ENCODE data around the gene TRPM3. TPM values are rescaled to one million over a fixed set of nuclear protein-coding genes. Genes with fewer than 3 reads are reported as not detected.

Gene TRPM3
- total and polyA plus RNA-seq, 2 donors, result 0.14 to 4.6 TPM

GRCh38 chr9:70868041-70868440 is 253.4 kb downstream of the TRPM3 start:
- no peak overlapping the region for H3K27ac ChIP-seq (ENCODE audit: low read depth in 1 of 2, low read length in 1 of 2)
- 88% methylated on average over 1 of the region's 1 CpG for WGBS
- no peak for DNase-seq (ENCODE audit: low read depth in 6 of 9, low spot score in 9 of 9)
- H3K36me3 ChIP-seq (ENCODE audit: control insufficient read depth in 2 of 2, insufficient read depth in 2 of 2, low read length in 1 of 2), result no peaks in the 10 kb centered on the region
- H3K9me3 ChIP-seq (ENCODE audit: control insufficient read depth in 2 of 2, insufficient read depth in 1 of 2, low read length in 1 of 2), result no peaks in the 10 kb centered on the region
- H3K4me1 ChIP-seq (ENCODE audit: control insufficient read depth in 2 of 2, insufficient read depth in 2 of 2, low read length in 2 of 2), result no peaks in the 10 kb centered on the region
- no peak overlapping the region for H3K4me3 ChIP-seq (ENCODE audit: low read length in 2 of 2)
- no peaks in the 10 kb centered on the region for H3K27me3 ChIP-seq (ENCODE audit: control insufficient read depth in 2 of 2, insufficient read depth in 1 of 2, low read length in 1 of 2)

GRCh38 chr9:70865471-70865870 is 255.9 kb downstream of the TRPM3 start:
- no peak overlapping the region for H3K27ac ChIP-seq (ENCODE audit: low read depth in 1 of 2, low read length in 1 of 2)
- no peaks in the 10 kb centered on the region for H3K36me3 ChIP-seq (ENCODE audit: control insufficient read depth in 2 of 2, insufficient read depth in 2 of 2, low read length in 1 of 2)
- no peak for DNase-seq (ENCODE audit: low read depth in 6 of 9, low spot score in 9 of 9)
- no peaks in the 10 kb centered on the region for H3K27me3 ChIP-seq (ENCODE audit: control insufficient read depth in 2 of 2, insufficient read depth in 1 of 2, low read length in 1 of 2)
- H3K4me3 ChIP-seq (ENCODE audit: low read length in 2 of 2), result no peak overlapping the region
- H3K9me3 ChIP-seq (ENCODE audit: control insufficient read depth in 2 of 2, insufficient read depth in 1 of 2, low read length in 1 of 2), result no peaks in the 10 kb centered on the region
- H3K4me1 ChIP-seq (ENCODE audit: control insufficient read depth in 2 of 2, insufficient read depth in 2 of 2, low read length in 2 of 2), result no peaks in the 10 kb centered on the region
- WGBS, result 89% methylated on average over 2 of the region's 2 CpGs

GRCh38 chr9:70861797-70862196 is 259.6 kb downstream of the TRPM3 start:
- Histone ChIP-seq H3K27me3 (ENCODE audit: control insufficient read depth in 2 of 2, insufficient read depth in 1 of 2, low read length in 1 of 2) (no peaks in the 10 kb centered on the region), H3K4me1 (ENCODE audit: control insufficient read depth in 2 of 2, insufficient read depth in 2 of 2, low read length in 2 of 2) (no peaks in the 10 kb centered on the region), H3K9me3 (ENCODE audit: control insufficient read depth in 2 of 2, insufficient read depth in 1 of 2, low read length in 1 of 2) (no peaks in the 10 kb centered on the region), H3K36me3 (ENCODE audit: control insufficient read depth in 2 of 2, insufficient read depth in 2 of 2, low read length in 1 of 2) (no peaks in the 10 kb centered on the region), H3K27ac (ENCODE audit: low read depth in 1 of 2, low read length in 1 of 2) (no peak overlapping the region), H3K4me3 (ENCODE audit: low read length in 2 of 2) (no peak overlapping the region)
- DNase-seq (ENCODE audit: low read depth in 6 of 9, low spot score in 9 of 9), result no peak
- 15% methylated on average over 4 of the region's 4 CpGs for WGBS

GRCh38 chr9:70861376-70861775 is 260.0 kb downstream of the TRPM3 start:
- no peaks in the 10 kb centered on the region for H3K27me3 ChIP-seq (ENCODE audit: control insufficient read depth in 2 of 2, insufficient read depth in 1 of 2, low read length in 1 of 2)
- no peaks in the 10 kb centered on the region for H3K36me3 ChIP-seq (ENCODE audit: control insufficient read depth in 2 of 2, insufficient read depth in 2 of 2, low read length in 1 of 2)
- H3K27ac ChIP-seq (ENCODE audit: low read depth in 1 of 2, low read length in 1 of 2), result no peak overlapping the region
- no peaks in the 10 kb centered on the region for H3K9me3 ChIP-seq (ENCODE audit: control insufficient read depth in 2 of 2, insufficient read depth in 1 of 2, low read length in 1 of 2)
- 68% methylated on average over 3 of the region's 3 CpGs for WGBS
- DNase-seq (ENCODE audit: low read depth in 6 of 9, low spot score in 9 of 9), result no peak
- H3K4me3 ChIP-seq (ENCODE audit: low read length in 2 of 2), result no peak overlapping the region
- H3K4me1 ChIP-seq (ENCODE audit: control insufficient read depth in 2 of 2, insufficient read depth in 2 of 2, low read length in 2 of 2), result no peaks in the 10 kb centered on the region

GRCh38 chr9:70859694-70860093 is 261.7 kb downstream of the TRPM3 start:
- no peaks in the 10 kb centered on the region for H3K4me1 ChIP-seq (ENCODE audit: control insufficient read depth in 2 of 2, insufficient read depth in 2 of 2, low read length in 2 of 2)

GRCh38 chr9:70856411-70856810 is 265.0 kb downstream of the TRPM3 start:
- no peak overlapping the region for H3K4me3 ChIP-seq (ENCODE audit: low read length in 2 of 2)
- WGBS, result 94% methylated on average over 2 of the region's 2 CpGs
- no peaks in the 10 kb centered on the region for H3K9me3 ChIP-seq (ENCODE audit: control insufficient read depth in 2 of 2, insufficient read depth in 1 of 2, low read length in 1 of 2)
- no peaks in the 10 kb centered on the region for H3K27me3 ChIP-seq (ENCODE audit: control insufficient read depth in 2 of 2, insufficient read depth in 1 of 2, low read length in 1 of 2)
- DNase-seq (ENCODE audit: low read depth in 6 of 9, low spot score in 9 of 9), result no peak
- H3K27ac ChIP-seq (ENCODE audit: low read depth in 1 of 2, low read length in 1 of 2), result no peak overlapping the region
- no peaks in the 10 kb centered on the region for H3K4me1 ChIP-seq (ENCODE audit: control insufficient read depth in 2 of 2, insufficient read depth in 2 of 2, low read length in 2 of 2)
- no peaks in the 10 kb centered on the region for H3K36me3 ChIP-seq (ENCODE audit: control insufficient read depth in 2 of 2, insufficient read depth in 2 of 2, low read length in 1 of 2)

More at GRCh38 chr9:70859694-70860093, 261.7 kb downstream of the TRPM3 start:
- H3K27ac ChIP-seq (ENCODE audit: low read depth in 1 of 2, low read length in 1 of 2), result no peak overlapping the region
- no peaks in the 10 kb centered on the region for H3K36me3 ChIP-seq (ENCODE audit: control insufficient read depth in 2 of 2, insufficient read depth in 2 of 2, low read length in 1 of 2)
- no peak for DNase-seq (ENCODE audit: low read depth in 6 of 9, low spot score in 9 of 9)
- H3K4me3 ChIP-seq (ENCODE audit: low read length in 2 of 2), result no peak overlapping the region
- 91% methylated on average over 2 of the region's 2 CpGs for WGBS
- no peaks in the 10 kb centered on the region for H3K27me3 ChIP-seq (ENCODE audit: control insufficient read depth in 2 of 2, insufficient read depth in 1 of 2, low read length in 1 of 2)
- no peaks in the 10 kb centered on the region for H3K9me3 ChIP-seq (ENCODE audit: control insufficient read depth in 2 of 2, insufficient read depth in 1 of 2, low read length in 1 of 2)

GRCh38 chr9:70852711-70853240 is 268.6 kb downstream of the TRPM3 start:
- H3K4me3 ChIP-seq (ENCODE audit: low read length in 2 of 2), result no peak overlapping the region
- H3K36me3 ChIP-seq (ENCODE audit: control insufficient read depth in 2 of 2, insufficient read depth in 2 of 2, low read length in 1 of 2), result no peaks in the 10 kb centered on the region
- no peak for DNase-seq (ENCODE audit: low read depth in 6 of 9, low spot score in 9 of 9)
- H3K27me3 ChIP-seq (ENCODE audit: control insufficient read depth in 2 of 2, insufficient read depth in 1 of 2, low read length in 1 of 2), result no peaks in the 10 kb centered on the region
- no peaks in the 10 kb centered on the region for H3K9me3 ChIP-seq (ENCODE audit: control insufficient read depth in 2 of 2, insufficient read depth in 1 of 2, low read length in 1 of 2)
- no peak overlapping the region for H3K27ac ChIP-seq (ENCODE audit: low read depth in 1 of 2, low read length in 1 of 2)
- H3K4me1 ChIP-seq (ENCODE audit: control insufficient read depth in 2 of 2, insufficient read depth in 2 of 2, low read length in 2 of 2), result no peaks in the 10 kb centered on the region
- 83% methylated on average over 1 of the region's 1 CpG for WGBS

GRCh38 chr9:70840266-70840665 is 281.2 kb downstream of the TRPM3 start:
- Histone ChIP-seq H3K9me3 (ENCODE audit: control insufficient read depth in 2 of 2, insufficient read depth in 1 of 2, low read length in 1 of 2) (no peaks in the 10 kb centered on the region), H3K4me1 (ENCODE audit: control insufficient read depth in 2 of 2, insufficient read depth in 2 of 2, low read length in 2 of 2) (no peaks in the 10 kb centered on the region), H3K36me3 (ENCODE audit: control insufficient read depth in 2 of 2, insufficient read depth in 2 of 2, low read length in 1 of 2) (no peaks in the 10 kb centered on the region), H3K27ac (ENCODE audit: low read depth in 1 of 2, low read length in 1 of 2) (no peak overlapping the region), H3K4me3 (ENCODE audit: low read length in 2 of 2) (no peak overlapping the region), H3K27me3 (ENCODE audit: control insufficient read depth in 2 of 2, insufficient read depth in 1 of 2, low read length in 1 of 2) (no peaks in the 10 kb centered on the region)
- 86% methylated on average over 2 of the region's 2 CpGs for WGBS
- no peak for DNase-seq (ENCODE audit: low read depth in 6 of 9, low spot score in 9 of 9)

- no peaks in the 10 kb centered on the region for H3K36me3 ChIP-seq (ENCODE audit: control insufficient read depth in 2 of 2, insufficient read depth in 2 of 2, low read length in 1 of 2)
- H3K4me3 ChIP-seq (ENCODE audit: low read length in 2 of 2), result no peak overlapping the region
- 93% methylated on average over 4 of the region's 4 CpGs for WGBS
- H3K4me1 ChIP-seq (ENCODE audit: control insufficient read depth in 2 of 2, insufficient read depth in 2 of 2, low read length in 2 of 2), result no peaks in the 10 kb centered on the region
- DNase-seq (ENCODE audit: low read depth in 6 of 9, low spot score in 9 of 9), result no peak
- no peaks in the 10 kb centered on the region for H3K9me3 ChIP-seq (ENCODE audit: control insufficient read depth in 2 of 2, insufficient read depth in 1 of 2, low read length in 1 of 2)
- no peak overlapping the region for H3K27ac ChIP-seq (ENCODE audit: low read depth in 1 of 2, low read length in 1 of 2)
- no peaks in the 10 kb centered on the region for H3K27me3 ChIP-seq (ENCODE audit: control insufficient read depth in 2 of 2, insufficient read depth in 1 of 2, low read length in 1 of 2)
Observed at GRCh38 chr9:70835323-70835722, 286.1 kb downstream of the TRPM3 start.

GRCh38 chr9:70832492-70832891 is 288.9 kb downstream of the TRPM3 start:
- Histone ChIP-seq H3K36me3 (ENCODE audit: control insufficient read depth in 2 of 2, insufficient read depth in 2 of 2, low read length in 1 of 2) (no peaks in the 10 kb centered on the region), H3K4me1 (ENCODE audit: control insufficient read depth in 2 of 2, insufficient read depth in 2 of 2, low read length in 2 of 2) (no peaks in the 10 kb centered on the region)
- no peak for DNase-seq (ENCODE audit: low read depth in 6 of 9, low spot score in 9 of 9)

More at GRCh38 chr9:70832492-70832891, 288.9 kb downstream of the TRPM3 start:
- no peak overlapping the region for H3K27ac ChIP-seq (ENCODE audit: low read depth in 1 of 2, low read length in 1 of 2)
- H3K27me3 ChIP-seq (ENCODE audit: control insufficient read depth in 2 of 2, insufficient read depth in 1 of 2, low read length in 1 of 2), result no peaks in the 10 kb centered on the region
- H3K4me3 ChIP-seq (ENCODE audit: low read length in 2 of 2), result no peak overlapping the region
- no peaks in the 10 kb centered on the region for H3K9me3 ChIP-seq (ENCODE audit: control insufficient read depth in 2 of 2, insufficient read depth in 1 of 2, low read length in 1 of 2)
